Liver (tissue), 9 donors: ENCODE results near the gene PLD3. TPM values are rescaled to one million over a fixed set of nuclear protein-coding genes. Genes with fewer than 3 reads are reported as not detected.

Source experiments
- DNase-seq: peaks from one replicate; pipeline ENCODE4 v3.0.0-alpha.2; 2017; ENCODE audit warnings: low spot score
- H3K27ac ChIP-seq, 2 donors: one replicate each; pipeline ENCODE4 v1.7.0; 2013; ENCODE audit warnings: inconsistent platforms in 2 of 2, low read length in 2 of 2, control low read depth in 1 of 2, low read depth in 1 of 2, mild to moderate bottlenecking in 1 of 2
- H3K27me3 ChIP-seq, 4 donors: one replicate each; pipeline versions ENCODE4 v1.6.1 to v1.7.0; 2013; ENCODE audit warnings: low read length in 3 of 4, inconsistent platforms in 1 of 4, mild to moderate bottlenecking in 1 of 4, moderate library complexity in 1 of 4; ENCODE audit not compliant: control insufficient read depth in 4 of 4, insufficient read depth in 4 of 4
- H3K36me3 ChIP-seq, 4 donors: one replicate each; pipeline versions ENCODE4 v1.6.1 to v1.7.0; 2013; ENCODE audit warnings: low read length in 3 of 4, mild to moderate bottlenecking in 3 of 4, low read depth in 1 of 4, moderate library complexity in 1 of 4; ENCODE audit not compliant: control insufficient read depth in 4 of 4, insufficient read depth in 3 of 4
- H3K4me1 ChIP-seq, 4 donors: one replicate each; pipeline versions ENCODE4 v1.6.1 to v1.7.0; 2013; ENCODE audit warnings: low read length in 3 of 4, mild to moderate bottlenecking in 3 of 4, moderate library complexity in 1 of 4; ENCODE audit not compliant: control insufficient read depth in 4 of 4, insufficient read depth in 4 of 4
- H3K4me3 ChIP-seq, 3 donors: one replicate each; pipeline versions ENCODE4 v1.6.1 to v1.7.0; 2013; ENCODE audit warnings: low read length in 3 of 3, control low read depth in 1 of 3, low read depth in 1 of 3, mild to moderate bottlenecking in 1 of 3
- H3K9ac ChIP-seq, 2 donors: one replicate each; pipeline ENCODE4 v1.7.0; 2013; ENCODE audit warnings: low read length in 2 of 2, mild to moderate bottlenecking in 2 of 2, moderate library complexity in 2 of 2, control low read depth in 1 of 2, low read depth in 1 of 2
- H3K9me3 ChIP-seq, 4 donors: one replicate each; pipeline versions ENCODE4 v1.6.1 to v1.7.0; 2013; ENCODE audit warnings: low read length in 3 of 4; ENCODE audit not compliant: control insufficient read depth in 4 of 4
- EGR1 ChIP-seq, 2 donors: IDR thresholded peaks; 2 replicates each; pipeline ENCODE4 v1.6.1; 2016 to 2018; ENCODE audit warnings: antibody characterized with exemption in 2 of 2, low read depth in 2 of 2
- FOXA1 ChIP-seq: IDR thresholded peaks from 2 replicates; pipeline ENCODE4 v1.6.1; 2016; ENCODE audit warnings: antibody characterized with exemption
- FOXA2 ChIP-seq: IDR thresholded peaks from 2 replicates; pipeline ENCODE4 v1.6.1; 2016; ENCODE audit warnings: antibody characterized with exemption
- GABPA ChIP-seq, 2 donors: IDR thresholded peaks in 1 of 2; conservative IDR thresholded peaks in 1 of 2; 2 replicates each; pipeline ENCODE4 v1.6.1; 2016; ENCODE audit warnings: antibody characterized with exemption in 2 of 2, mild to moderate bottlenecking in 1 of 2, moderate library complexity in 1 of 2
- HNF4A ChIP-seq, 2 donors: conservative IDR thresholded peaks; 2 replicates each; pipeline ENCODE4 v1.6.1; 2016; ENCODE audit warnings: antibody characterized with exemption in 2 of 2, mild to moderate bottlenecking in 2 of 2
- HNF4G ChIP-seq: IDR thresholded peaks from 2 replicates; pipeline ENCODE4 v1.6.1; 2016; ENCODE audit warnings: antibody characterized with exemption
- JUND ChIP-seq, 2 donors: IDR thresholded peaks; 2 replicates each; pipeline ENCODE4 v1.6.1; 2016; ENCODE audit warnings: antibody characterized with exemption in 2 of 2
- NR2F2 ChIP-seq: IDR thresholded peaks from 2 replicates; pipeline ENCODE4 v1.6.1; 2016; ENCODE audit warnings: antibody characterized with exemption
- RAD21 ChIP-seq, 2 donors: IDR thresholded peaks; 2 replicates each; pipeline ENCODE4 v1.6.1; 2016; ENCODE audit warnings: antibody characterized with exemption in 2 of 2, mild to moderate bottlenecking in 2 of 2
- RXRA ChIP-seq, 2 donors: IDR thresholded peaks; 2 replicates each; pipeline ENCODE4 v1.6.1; 2017 to 2018; ENCODE audit warnings: antibody characterized with exemption in 2 of 2, mild to moderate bottlenecking in 1 of 2
- SP1 ChIP-seq: IDR thresholded peaks from 2 replicates; pipeline ENCODE4 v1.6.1; 2018; ENCODE audit warnings: antibody characterized with exemption, mild to moderate bottlenecking
- TAF1 ChIP-seq: conservative IDR thresholded peaks from 2 replicates; pipeline ENCODE4 v1.6.1; 2016; ENCODE audit warnings: antibody characterized with exemption, mild to moderate bottlenecking
- YY1 ChIP-seq: IDR thresholded peaks from 2 replicates; pipeline ENCODE4 v1.6.1; 2016; ENCODE audit warnings: antibody characterized with exemption, mild to moderate bottlenecking
- WGBS: extraction: QIAGEN DNeasy Blood & Tissue Kit; methylation state at CpG from one replicate; pipeline ENCODE4 v1.1.7; 2013; 5-methylcytosine and 5-hydroxymethylcytosine counted together
- polyA plus RNA-seq, 2 donors: library from polyadenylated mRNA; stranded (reverse) in 1 of 2; unstranded in 1 of 2; fragments of 200-250 nt in 1 of 2; fragments of >200 nt in 1 of 2; fragmentation: Nextera tagmentation in 1 of 2; extraction: Ambion mirVana in 1 of 2; gene quantifications; one replicate each; pipeline versions ENCODE4 v1.2.1 to v1.2.3, GENCODE V29; 2013 to 2015
- total RNA-seq, 2 donors: library from RNA; depleted of rRNA; stranded (reverse); fragments of >200 nt; gene quantifications; one replicate each; pipeline ENCODE4 v1.2.3, GENCODE V29; 2014
- TF ChIP-seq, protein P1 (sequence below): IDR thresholded peaks from 2 replicates; pipeline ENCODE4 v1.6.1; 2016; ENCODE audit warnings: antibody characterized with exemption
- TF ChIP-seq, protein P2 (sequence below): IDR thresholded peaks from 2 replicates; pipeline ENCODE4 v1.6.1; 2016; ENCODE audit warnings: antibody characterized with exemption, mild to moderate bottlenecking
- TF ChIP-seq, protein P3 (sequence below): IDR thresholded peaks from 2 replicates; pipeline ENCODE4 v1.6.1; 2016; ENCODE audit warnings: antibody characterized with exemption
- TF ChIP-seq, protein P4 (sequence below): IDR thresholded peaks from 2 replicates; pipeline ENCODE4 v1.6.1; 2016; ENCODE audit warnings: antibody characterized with exemption
- TF ChIP-seq, protein P5 (sequence below): fragments of 150-350 bp; IDR thresholded peaks from 2 replicates; pipeline ENCODE4 v1.5.1; 2017; ENCODE audit warnings: improper control_type of control experiment, low read depth, low read length; ENCODE audit not compliant: missing input control
- donor health status: healthy.
- donor health status: healthy.
- donor health status: healthy.
- donor health status: healthy.
- donor health status: healthy.

The PLD3 gene
- total and polyA plus RNA-seq, 4 donors = 56.0 to 125 (median 105) TPM

DNA sequence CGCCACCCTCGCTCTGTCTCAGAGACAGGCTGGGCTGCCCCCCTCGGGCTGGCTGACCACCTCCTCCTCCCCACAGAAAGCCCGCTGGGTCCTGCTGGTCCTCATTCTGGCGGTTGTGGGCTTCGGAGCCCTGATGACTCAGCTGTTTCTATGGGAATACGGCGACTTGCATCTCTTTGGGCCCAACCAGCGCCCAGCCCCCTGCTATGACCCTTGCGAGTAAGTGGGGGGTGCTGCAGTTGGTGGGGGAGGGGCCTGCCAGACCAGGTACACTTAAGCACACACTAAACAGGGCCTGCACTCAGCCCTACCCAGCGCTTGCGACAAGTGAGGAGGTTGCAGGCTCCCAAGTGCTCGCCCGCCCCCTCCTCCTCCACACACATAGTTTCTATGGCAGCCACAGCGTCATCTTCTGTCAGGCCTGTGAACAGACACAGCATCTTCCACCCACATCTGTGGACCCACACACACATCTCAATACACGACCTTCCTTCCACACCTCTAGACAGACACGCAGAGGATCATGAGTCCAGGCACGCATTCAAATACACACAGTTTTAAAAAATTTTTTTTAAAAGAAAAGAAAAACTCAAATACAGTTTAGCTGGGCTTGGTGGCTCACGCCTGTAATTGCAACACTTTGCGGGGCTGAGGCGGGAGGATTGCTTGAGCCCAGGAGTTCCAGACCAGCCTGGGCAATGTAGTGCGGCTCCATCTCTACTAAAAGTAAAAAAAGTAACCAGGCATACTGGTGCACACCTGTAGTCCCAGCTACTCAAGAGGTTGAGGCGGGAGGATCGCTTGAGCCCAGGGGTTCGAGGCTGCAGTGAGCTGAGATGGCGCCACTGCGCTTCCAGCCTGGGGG is 18.4 kb downstream of the PLD3 start:
- H3K9ac ChIP-seq = no peak overlapping the region
- 93% methylated on average over 27 of the region's 27 CpGs for WGBS
- no peak overlapping the region for H3K4me3 ChIP-seq
- TF ChIP-seq HNF4G = no peak
- no peak for TF ChIP-seq JUND (IDR thresholded peaks at IDR 0.05)
- TF ChIP-seq SP1 = no peak
- no peak for TF ChIP-seq NR2F2
- TF ChIP-seq FOXA1 = no peak
- no peak for TF ChIP-seq RAD21 (IDR thresholded peaks at IDR 0.05)
- TF ChIP-seq, protein P1, sequence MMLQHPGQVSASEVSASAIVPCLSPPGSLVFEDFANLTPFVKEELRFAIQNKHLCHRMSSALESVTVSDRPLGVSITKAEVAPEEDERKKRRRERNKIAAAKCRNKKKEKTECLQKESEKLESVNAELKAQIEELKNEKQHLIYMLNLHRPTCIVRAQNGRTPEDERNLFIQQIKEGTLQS = no peak
- TF ChIP-seq GABPA (IDR thresholded peaks at IDR 0.05 in 1 of 2, conservative IDR thresholded peaks at IDR 0.05 in 1 of 2) = no peak
- TF ChIP-seq FOXA2 = no peak
- TF ChIP-seq YY1 = no peak
- TF ChIP-seq, protein P2, sequence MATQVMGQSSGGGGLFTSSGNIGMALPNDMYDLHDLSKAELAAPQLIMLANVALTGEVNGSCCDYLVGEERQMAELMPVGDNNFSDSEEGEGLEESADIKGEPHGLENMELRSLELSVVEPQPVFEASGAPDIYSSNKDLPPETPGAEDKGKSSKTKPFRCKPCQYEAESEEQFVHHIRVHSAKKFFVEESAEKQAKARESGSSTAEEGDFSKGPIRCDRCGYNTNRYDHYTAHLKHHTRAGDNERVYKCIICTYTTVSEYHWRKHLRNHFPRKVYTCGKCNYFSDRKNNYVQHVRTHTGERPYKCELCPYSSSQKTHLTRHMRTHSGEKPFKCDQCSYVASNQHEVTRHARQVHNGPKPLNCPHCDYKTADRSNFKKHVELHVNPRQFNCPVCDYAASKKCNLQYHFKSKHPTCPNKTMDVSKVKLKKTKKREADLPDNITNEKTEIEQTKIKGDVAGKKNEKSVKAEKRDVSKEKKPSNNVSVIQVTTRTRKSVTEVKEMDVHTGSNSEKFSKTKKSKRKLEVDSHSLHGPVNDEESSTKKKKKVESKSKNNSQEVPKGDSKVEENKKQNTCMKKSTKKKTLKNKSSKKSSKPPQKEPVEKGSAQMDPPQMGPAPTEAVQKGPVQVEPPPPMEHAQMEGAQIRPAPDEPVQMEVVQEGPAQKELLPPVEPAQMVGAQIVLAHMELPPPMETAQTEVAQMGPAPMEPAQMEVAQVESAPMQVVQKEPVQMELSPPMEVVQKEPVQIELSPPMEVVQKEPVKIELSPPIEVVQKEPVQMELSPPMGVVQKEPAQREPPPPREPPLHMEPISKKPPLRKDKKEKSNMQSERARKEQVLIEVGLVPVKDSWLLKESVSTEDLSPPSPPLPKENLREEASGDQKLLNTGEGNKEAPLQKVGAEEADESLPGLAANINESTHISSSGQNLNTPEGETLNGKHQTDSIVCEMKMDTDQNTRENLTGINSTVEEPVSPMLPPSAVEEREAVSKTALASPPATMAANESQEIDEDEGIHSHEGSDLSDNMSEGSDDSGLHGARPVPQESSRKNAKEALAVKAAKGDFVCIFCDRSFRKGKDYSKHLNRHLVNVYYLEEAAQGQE = no peak
- TF ChIP-seq EGR1 (IDR thresholded peaks at IDR 0.05; ENCODE audit: low read depth in 2 of 2) = no peak
- TF ChIP-seq RXRA (IDR thresholded peaks at IDR 0.05) = no peak
- no peak for TF ChIP-seq TAF1
- TF ChIP-seq, protein P3, sequence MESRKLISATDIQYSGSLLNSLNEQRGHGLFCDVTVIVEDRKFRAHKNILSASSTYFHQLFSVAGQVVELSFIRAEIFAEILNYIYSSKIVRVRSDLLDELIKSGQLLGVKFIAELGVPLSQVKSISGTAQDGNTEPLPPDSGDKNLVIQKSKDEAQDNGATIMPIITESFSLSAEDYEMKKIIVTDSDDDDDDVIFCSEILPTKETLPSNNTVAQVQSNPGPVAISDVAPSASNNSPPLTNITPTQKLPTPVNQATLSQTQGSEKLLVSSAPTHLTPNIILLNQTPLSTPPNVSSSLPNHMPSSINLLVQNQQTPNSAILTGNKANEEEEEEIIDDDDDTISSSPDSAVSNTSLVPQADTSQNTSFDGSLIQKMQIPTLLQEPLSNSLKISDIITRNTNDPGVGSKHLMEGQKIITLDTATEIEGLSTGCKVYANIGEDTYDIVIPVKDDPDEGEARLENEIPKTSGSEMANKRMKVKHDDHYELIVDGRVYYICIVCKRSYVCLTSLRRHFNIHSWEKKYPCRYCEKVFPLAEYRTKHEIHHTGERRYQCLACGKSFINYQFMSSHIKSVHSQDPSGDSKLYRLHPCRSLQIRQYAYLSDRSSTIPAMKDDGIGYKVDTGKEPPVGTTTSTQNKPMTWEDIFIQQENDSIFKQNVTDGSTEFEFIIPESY = no peak
- TF ChIP-seq, protein P4, sequence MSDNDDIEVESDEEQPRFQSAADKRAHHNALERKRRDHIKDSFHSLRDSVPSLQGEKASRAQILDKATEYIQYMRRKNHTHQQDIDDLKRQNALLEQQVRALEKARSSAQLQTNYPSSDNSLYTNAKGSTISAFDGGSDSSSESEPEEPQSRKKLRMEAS = no peak
- TF ChIP-seq, protein P5, sequence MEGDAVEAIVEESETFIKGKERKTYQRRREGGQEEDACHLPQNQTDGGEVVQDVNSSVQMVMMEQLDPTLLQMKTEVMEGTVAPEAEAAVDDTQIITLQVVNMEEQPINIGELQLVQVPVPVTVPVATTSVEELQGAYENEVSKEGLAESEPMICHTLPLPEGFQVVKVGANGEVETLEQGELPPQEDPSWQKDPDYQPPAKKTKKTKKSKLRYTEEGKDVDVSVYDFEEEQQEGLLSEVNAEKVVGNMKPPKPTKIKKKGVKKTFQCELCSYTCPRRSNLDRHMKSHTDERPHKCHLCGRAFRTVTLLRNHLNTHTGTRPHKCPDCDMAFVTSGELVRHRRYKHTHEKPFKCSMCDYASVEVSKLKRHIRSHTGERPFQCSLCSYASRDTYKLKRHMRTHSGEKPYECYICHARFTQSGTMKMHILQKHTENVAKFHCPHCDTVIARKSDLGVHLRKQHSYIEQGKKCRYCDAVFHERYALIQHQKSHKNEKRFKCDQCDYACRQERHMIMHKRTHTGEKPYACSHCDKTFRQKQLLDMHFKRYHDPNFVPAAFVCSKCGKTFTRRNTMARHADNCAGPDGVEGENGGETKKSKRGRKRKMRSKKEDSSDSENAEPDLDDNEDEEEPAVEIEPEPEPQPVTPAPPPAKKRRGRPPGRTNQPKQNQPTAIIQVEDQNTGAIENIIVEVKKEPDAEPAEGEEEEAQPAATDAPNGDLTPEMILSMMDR = no peak
- TF ChIP-seq HNF4A (conservative IDR thresholded peaks at IDR 0.05) = no peak
- no peak overlapping the region for H3K27ac ChIP-seq
- H3K27me3 ChIP-seq = no peaks in the 10 kb centered on the region
- no peaks in the 10 kb centered on the region for H3K9me3 ChIP-seq
- DNase-seq = no peak
- peaks cover 0 to 26% (median 12%) of the 10 kb centered on the region in 4 donors for H3K36me3 ChIP-seq
- no peaks in the 10 kb centered on the region for H3K4me1 ChIP-seq
